Bronchial epithelial cell (primary cell): Measurements from ENCODE around the gene HMMR. TPM values are rescaled to one million over a fixed set of nuclear protein-coding genes. Genes with fewer than 3 reads are reported as not detected.
A peak's percentile ranks its signal among the peaks of the same experiment; 100 is the strongest.

ENCODE experiments used
- DNase-seq: peaks from one replicate; pipeline ENCODE4 v3.0.0-alpha.2; 2010; ENCODE audit warnings: low read depth
- FAIRE-seq: peaks from 2 replicates; lab custom pipeline; 2011; peaks lifted over from hg19 to GRCh38; lab: Jason Lieb, UNC
- H3K27me3 ChIP-seq: 2 replicates; pipeline ENCODE4 v1.5.1; 2011; ENCODE audit warnings: low read length; ENCODE audit not compliant: control insufficient read depth, insufficient read depth
- H3K36me3 ChIP-seq: 2 replicates; pipeline ENCODE4 v1.5.1; 2011; ENCODE audit warnings: low read length; ENCODE audit not compliant: control insufficient read depth, insufficient read depth
- H3K4me3 ChIP-seq: 2 replicates; pipeline ENCODE4 v1.5.1; 2011; ENCODE audit warnings: mild to moderate bottlenecking, low read depth, low read length, control low read depth
- CTCF ChIP-seq: IDR thresholded peaks from 2 replicates; pipeline ENCODE4 v1.5.1; 2011; ENCODE audit warnings: mild to moderate bottlenecking, moderate library complexity, low read length, control low read depth, inconsistent platforms; ENCODE audit not compliant: insufficient read depth, severe bottlenecking
- total RNA-seq: library from RNA; depleted of rRNA; stranded (reverse); fragments of >200 nt; gene quantifications from 2 replicates; pipeline ENCODE4 v1.2.1, GENCODE V29; 2014

The HMMR gene
- total RNA-seq, 1 donor from 2014 or later, result 0.53 TPM

DNA sequence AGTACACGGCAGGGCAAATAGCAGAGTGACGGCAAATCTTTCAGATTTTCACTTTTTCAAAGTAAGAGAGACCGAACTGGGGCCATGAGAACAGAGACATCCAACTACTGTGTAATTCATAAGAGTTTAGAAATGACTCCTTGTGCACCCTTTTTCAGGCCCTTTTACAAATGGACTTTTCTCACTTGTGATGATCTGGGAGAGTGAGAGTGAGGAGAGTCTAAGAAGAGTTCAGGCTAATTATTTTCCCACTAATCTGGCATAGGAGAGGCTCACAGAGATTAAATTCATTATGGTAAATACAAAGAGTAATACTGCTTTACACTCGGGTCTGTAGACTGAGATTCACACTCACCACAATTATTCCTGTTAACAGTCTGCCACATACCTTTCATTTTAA, 23.9 kb upstream of the HMMR start:
- no peak for FAIRE-seq
- TF ChIP-seq CTCF, result no peak
- DNase-seq, result no peak
- Histone ChIP-seq H3K4me3 (no peak overlapping the region), H3K36me3 (peaks cover 7% of the 10 kb centered on the region), H3K27me3 (no peaks in the 10 kb centered on the region)

GRCh38 chr5:163437011-163437308, 23.5 kb upstream of the HMMR start:
- H3K4me3 ChIP-seq, result peak overlapping the region; percentile 91
- FAIRE-seq, result no peak
- peaks cover 7% of the 10 kb centered on the region for H3K36me3 ChIP-seq
- DNase-seq, result no peak
- no peaks in the 10 kb centered on the region for H3K27me3 ChIP-seq
- no peak for TF ChIP-seq CTCF

- FAIRE-seq (peak; percentile 75), DNase-seq (peak; percentile 92)
- H3K27me3 ChIP-seq, result no peaks in the 10 kb centered on the region
- H3K4me3 ChIP-seq, result peak within 1 kb of the TSS; percentile 91
- peaks cover 7% of the 10 kb centered on the region for H3K36me3 ChIP-seq
- TF ChIP-seq CTCF, result no peak
Measured at GRCh38 chr5:163437309-163438182, 22.9 kb upstream of the HMMR start, which contains the start of gene CCNG1. Gene CCNG1, plus strand, starts transcription at chr5:163437595. Its CDS starts 1,662 bp downstream, at chr5:163439257.

DNA sequence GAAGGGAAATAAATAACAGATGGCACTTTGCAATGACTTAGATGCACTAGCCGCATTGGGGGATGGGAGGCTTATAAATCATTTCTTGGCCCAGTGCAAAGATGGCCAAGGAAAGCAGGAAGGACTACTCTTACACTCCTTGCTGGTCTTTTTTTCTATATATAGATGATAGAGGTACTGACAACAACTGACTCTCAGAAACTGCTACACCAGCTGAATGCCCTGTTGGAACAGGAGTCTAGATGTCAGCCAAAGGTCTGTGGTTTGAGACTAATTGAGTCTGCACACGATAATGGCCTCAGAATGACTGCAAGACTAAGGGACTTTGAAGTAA, 21.4 kb upstream of the HMMR start:
- no peak for TF ChIP-seq CTCF
- FAIRE-seq (no peak), DNase-seq (no peak)
- H3K27me3 ChIP-seq, result no peaks in the 10 kb centered on the region
- peak overlapping the region; percentile 91 for H3K4me3 ChIP-seq
- peaks cover 8% of the 10 kb centered on the region for H3K36me3 ChIP-seq

DNA sequence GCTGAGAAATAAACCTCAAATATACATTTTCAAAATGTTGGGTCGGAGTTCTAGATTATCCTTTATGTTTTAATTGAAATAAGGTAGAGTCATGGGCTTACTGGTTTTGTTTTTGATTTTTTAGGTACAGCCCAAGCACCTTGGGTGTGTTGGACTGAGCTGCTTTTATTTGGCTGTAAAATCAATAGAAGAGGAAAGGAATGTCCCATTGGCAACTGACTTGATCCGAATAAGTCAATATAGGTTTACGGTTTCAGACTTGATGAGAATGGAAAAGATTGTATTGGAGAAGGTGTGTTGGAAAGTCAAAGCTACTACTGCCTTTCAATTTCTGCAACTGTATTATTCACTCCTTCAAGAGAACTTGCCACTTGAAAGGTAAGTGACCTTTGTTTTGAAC, 19.5 kb upstream of the HMMR start:
- DNase-seq (no peak), FAIRE-seq (no peak)
- Histone ChIP-seq H3K4me3 (no peak overlapping the region), H3K36me3 (peaks cover 8% of the 10 kb centered on the region), H3K27me3 (no peaks in the 10 kb centered on the region)
- TF ChIP-seq CTCF, result no peak

DNA sequence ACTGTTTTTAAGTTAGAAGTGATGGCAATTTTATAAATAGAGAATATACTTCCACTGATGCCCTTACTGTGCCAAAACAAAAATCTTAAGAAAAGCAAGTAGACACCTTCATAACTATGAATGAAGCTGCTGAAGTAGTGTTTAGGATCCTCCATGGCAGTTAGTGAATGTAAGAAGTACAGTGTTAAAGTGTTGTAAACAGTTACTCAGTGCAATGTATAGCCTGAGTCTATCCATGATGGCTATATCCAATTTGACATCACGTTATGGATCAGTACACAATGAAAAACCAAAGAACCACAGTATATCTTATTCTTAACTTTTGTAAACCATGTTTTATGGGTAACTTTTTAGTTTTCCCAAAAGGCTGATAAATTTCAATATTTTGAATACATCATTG, 15.9 kb upstream of the HMMR start:
- no peak for FAIRE-seq
- DNase-seq, result no peak
- no peak for TF ChIP-seq CTCF
- H3K4me3 ChIP-seq, result no peak overlapping the region
- H3K36me3 ChIP-seq, result peaks cover 11% of the 10 kb centered on the region
- H3K27me3 ChIP-seq, result no peaks in the 10 kb centered on the region
